WTC11 (cell line): Measurements from ENCODE around the gene AGBL1. TPM values are rescaled to one million over a fixed set of nuclear protein-coding genes. Genes with fewer than 3 reads are reported as not detected.

Experiments used
- CREB1 ChIP-seq: sonication (generic); formaldehyde crosslinking; IDR thresholded peaks from 2 replicates; pipeline ENCODE4 v1.8.0; 2023; ENCODE audit warnings: mild to moderate bottlenecking, missing genetic modification reagents
- E2F5 ChIP-seq: sonication (generic); formaldehyde crosslinking; IDR thresholded peaks from 2 replicates; pipeline ENCODE4 v1.8.1; 2022; ENCODE audit warnings: mild to moderate bottlenecking, moderate library complexity, missing genetic modification reagents
- GTF2I ChIP-seq: fragments of 250-450 bp; sonication (Bioruptor Pico); conservative IDR thresholded peaks from 2 replicates; pipeline ENCODE4 v1.4.0; 2021; ENCODE audit warnings: mild to moderate bottlenecking
- HMGXB4 ChIP-seq: sonication (generic); formaldehyde crosslinking; IDR thresholded peaks from 2 replicates; pipeline ENCODE4 v1.8.1; 2023; ENCODE audit warnings: mild to moderate bottlenecking, moderate library complexity, missing genetic modification reagents
- JUN ChIP-seq: sonication (generic); formaldehyde crosslinking; IDR thresholded peaks from 2 replicates; pipeline ENCODE4 v1.8.0; 2023; ENCODE audit warnings: mild to moderate bottlenecking, missing genetic modification reagents
- PRRX2 ChIP-seq: fragments of 250-450 bp; sonication (Bioruptor Pico); IDR thresholded peaks from 2 replicates; pipeline ENCODE4 v1.8.0; 2021; ENCODE audit warnings: mild to moderate bottlenecking
- SP1 ChIP-seq: sonication (generic); formaldehyde crosslinking; conservative IDR thresholded peaks from 2 replicates; pipeline ENCODE4 v1.8.1; 2022; ENCODE audit warnings: missing genetic modification reagents
- TEAD4 ChIP-seq: sonication (generic); formaldehyde crosslinking; IDR thresholded peaks from 2 replicates; pipeline ENCODE4 v1.8.0; 2022; ENCODE audit warnings: mild to moderate bottlenecking, missing genetic modification reagents
- ZBTB43 ChIP-seq: sonication (generic); formaldehyde crosslinking; IDR thresholded peaks from 2 replicates; pipeline ENCODE4 v1.8.1; 2023; ENCODE audit warnings: mild to moderate bottlenecking, missing genetic modification reagents
- ZNF138 ChIP-seq: sonication (generic); formaldehyde crosslinking; conservative IDR thresholded peaks from 2 replicates; pipeline ENCODE4 v1.8.1; 2022; ENCODE audit warnings: mild to moderate bottlenecking, moderate library complexity, missing genetic modification reagents
- ZNF219 ChIP-seq: sonication (generic); formaldehyde crosslinking; IDR thresholded peaks from 2 replicates; pipeline ENCODE4 v1.8.0; 2023; ENCODE audit warnings: missing genetic modification reagents, mild to moderate bottlenecking, borderline replicate concordance
- ZNF232 ChIP-seq: sonication (generic); formaldehyde crosslinking; IDR thresholded peaks from 2 replicates; pipeline ENCODE4 v1.8.0; 2022; ENCODE audit warnings: mild to moderate bottlenecking, missing genetic modification reagents
- ZNF512 ChIP-seq: sonication (generic); formaldehyde crosslinking; IDR thresholded peaks from 2 replicates; pipeline ENCODE4 v1.8.1; 2022; ENCODE audit warnings: missing genetic modification reagents, borderline replicate concordance
- total RNA-seq: library from RNA; stranded (reverse); gene quantifications from 3 replicates; pipeline ENCODE4 v1.2.3, GENCODE V29; 2021
- TF ChIP-seq, protein P1 (sequence below): fragments of 250-450 bp; sonication (Bioruptor Pico); IDR thresholded peaks from 2 replicates; pipeline ENCODE4 v1.9.0; 2021; ENCODE audit warnings: mild to moderate bottlenecking
- TF ChIP-seq, protein P2 (sequence below): sonication (generic); formaldehyde crosslinking; IDR thresholded peaks from 2 replicates; pipeline ENCODE4 v1.8.0; 2023; ENCODE audit warnings: mild to moderate bottlenecking, missing genetic modification reagents

The AGBL1 gene
- total RNA-seq, 1 experiment from 2014 or later: not detected

GRCh38 chr15:86522721-86523120 lies 443.1 kb downstream of the AGBL1 start (continued):
- TF ChIP-seq, protein P1, sequence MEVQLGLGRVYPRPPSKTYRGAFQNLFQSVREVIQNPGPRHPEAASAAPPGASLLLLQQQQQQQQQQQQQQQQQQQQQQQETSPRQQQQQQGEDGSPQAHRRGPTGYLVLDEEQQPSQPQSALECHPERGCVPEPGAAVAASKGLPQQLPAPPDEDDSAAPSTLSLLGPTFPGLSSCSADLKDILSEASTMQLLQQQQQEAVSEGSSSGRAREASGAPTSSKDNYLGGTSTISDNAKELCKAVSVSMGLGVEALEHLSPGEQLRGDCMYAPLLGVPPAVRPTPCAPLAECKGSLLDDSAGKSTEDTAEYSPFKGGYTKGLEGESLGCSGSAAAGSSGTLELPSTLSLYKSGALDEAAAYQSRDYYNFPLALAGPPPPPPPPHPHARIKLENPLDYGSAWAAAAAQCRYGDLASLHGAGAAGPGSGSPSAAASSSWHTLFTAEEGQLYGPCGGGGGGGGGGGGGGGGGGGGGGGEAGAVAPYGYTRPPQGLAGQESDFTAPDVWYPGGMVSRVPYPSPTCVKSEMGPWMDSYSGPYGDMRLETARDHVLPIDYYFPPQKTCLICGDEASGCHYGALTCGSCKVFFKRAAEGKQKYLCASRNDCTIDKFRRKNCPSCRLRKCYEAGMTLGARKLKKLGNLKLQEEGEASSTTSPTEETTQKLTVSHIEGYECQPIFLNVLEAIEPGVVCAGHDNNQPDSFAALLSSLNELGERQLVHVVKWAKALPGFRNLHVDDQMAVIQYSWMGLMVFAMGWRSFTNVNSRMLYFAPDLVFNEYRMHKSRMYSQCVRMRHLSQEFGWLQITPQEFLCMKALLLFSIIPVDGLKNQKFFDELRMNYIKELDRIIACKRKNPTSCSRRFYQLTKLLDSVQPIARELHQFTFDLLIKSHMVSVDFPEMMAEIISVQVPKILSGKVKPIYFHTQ (CRISPR knock-in tag): no peak
- no peak for TF ChIP-seq JUN (CRISPR knock-in tag)
- TF ChIP-seq CREB1 (CRISPR knock-in tag): no peak
- no peak for TF ChIP-seq ZBTB43 (CRISPR knock-in tag)
- no peak for TF ChIP-seq ZNF232 (CRISPR knock-in tag)
- no peak for TF ChIP-seq SP1
- TF ChIP-seq GTF2I (CRISPR knock-in tag): no peak
- TF ChIP-seq ZNF138 (CRISPR knock-in tag): no peak
- no peak for TF ChIP-seq TEAD4
- TF ChIP-seq PRRX2 (CRISPR knock-in tag): no peak
- TF ChIP-seq, protein P2, sequence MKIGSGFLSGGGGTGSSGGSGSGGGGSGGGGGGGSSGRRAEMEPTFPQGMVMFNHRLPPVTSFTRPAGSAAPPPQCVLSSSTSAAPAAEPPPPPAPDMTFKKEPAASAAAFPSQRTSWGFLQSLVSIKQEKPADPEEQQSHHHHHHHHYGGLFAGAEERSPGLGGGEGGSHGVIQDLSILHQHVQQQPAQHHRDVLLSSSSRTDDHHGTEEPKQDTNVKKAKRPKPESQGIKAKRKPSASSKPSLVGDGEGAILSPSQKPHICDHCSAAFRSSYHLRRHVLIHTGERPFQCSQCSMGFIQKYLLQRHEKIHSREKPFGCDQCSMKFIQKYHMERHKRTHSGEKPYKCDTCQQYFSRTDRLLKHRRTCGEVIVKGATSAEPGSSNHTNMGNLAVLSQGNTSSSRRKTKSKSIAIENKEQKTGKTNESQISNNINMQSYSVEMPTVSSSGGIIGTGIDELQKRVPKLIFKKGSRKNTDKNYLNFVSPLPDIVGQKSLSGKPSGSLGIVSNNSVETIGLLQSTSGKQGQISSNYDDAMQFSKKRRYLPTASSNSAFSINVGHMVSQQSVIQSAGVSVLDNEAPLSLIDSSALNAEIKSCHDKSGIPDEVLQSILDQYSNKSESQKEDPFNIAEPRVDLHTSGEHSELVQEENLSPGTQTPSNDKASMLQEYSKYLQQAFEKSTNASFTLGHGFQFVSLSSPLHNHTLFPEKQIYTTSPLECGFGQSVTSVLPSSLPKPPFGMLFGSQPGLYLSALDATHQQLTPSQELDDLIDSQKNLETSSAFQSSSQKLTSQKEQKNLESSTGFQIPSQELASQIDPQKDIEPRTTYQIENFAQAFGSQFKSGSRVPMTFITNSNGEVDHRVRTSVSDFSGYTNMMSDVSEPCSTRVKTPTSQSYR (CRISPR knock-in tag): no peak
- no peak for TF ChIP-seq ZNF512 (CRISPR knock-in tag)
- no peak for TF ChIP-seq E2F5 (CRISPR knock-in tag)
- no peak for TF ChIP-seq ZNF219 (CRISPR knock-in tag)
- no peak for TF ChIP-seq HMGXB4 (CRISPR knock-in tag)
- TF ChIP-seq, all 79 proteins: peak for 0
